ENCODE results near the gene HCFC1R1.

The HCFC1R1 gene

GRCh38 chr16:2985893-2986355, 37.8 kb downstream of the HCFC1R1 start:
- CTCF ChIA-PET, result interaction anchor here (1.5 to 3.3 kb wide), 2 partner anchors 10 to 59 kb away, joined by 3 to 12 read pairs; no protein-coding TSS in a partner anchor
- POLR2A ChIA-PET, result no interaction called here

GRCh38 chr16:2985462-2985861, 38.3 kb downstream of the HCFC1R1 start:
- CTCF ChIA-PET, result interaction anchor here (1.5 to 3.3 kb wide), 2 partner anchors 11 to 59 kb away, joined by 3 to 12 read pairs; no protein-coding TSS in a partner anchor
- no peak for DNase-seq (ENCODE audit: extremely low spot score)
- TF ChIP-seq CTCF (IDR thresholded peaks at IDR 0.05; ENCODE audit: control extremely low read depth, extremely low read depth, low read depth, missing control alignments), result no peak
- POLR2A ChIA-PET, result no interaction called here

More at GRCh38 chr16:2985893-2986355, 37.8 kb downstream of the HCFC1R1 start:
- no peak for TF ChIP-seq CTCF (IDR thresholded peaks at IDR 0.05; ENCODE audit: control extremely low read depth, extremely low read depth, low read depth, missing control alignments)
- DNase-seq (ENCODE audit: extremely low spot score), result no peak

- DNase-seq (ENCODE audit: extremely low spot score), result peak; percentile 88
- ChIA-PET POLR2A (no interaction called here), CTCF (interaction anchor here (0.9 to 3.3 kb wide), 10 partner anchors 9 to 57 kb away, joined by 3 to 13 read pairs (median 4); no protein-coding TSS in a partner anchor)
- peak; percentile 96 for TF ChIP-seq CTCF (IDR thresholded peaks at IDR 0.05; ENCODE audit: control extremely low read depth, extremely low read depth, low read depth, missing control alignments)
Observed at GRCh38 chr16:2983706-2984136, 40.0 kb downstream of the HCFC1R1 start.

GRCh38 chr16:2982402-2982801, 41.3 kb downstream of the HCFC1R1 start:
- no peak for TF ChIP-seq CTCF (IDR thresholded peaks at IDR 0.05; ENCODE audit: control extremely low read depth, extremely low read depth, low read depth, missing control alignments)
- CTCF ChIA-PET, result interaction anchor here (1.2 to 3.3 kb wide), 8 partner anchors 12 to 208 kb away, joined by 3 to 13 read pairs (median 4); no protein-coding TSS in a partner anchor
- POLR2A ChIA-PET, result interaction anchor here (0.7 kb wide), 1 partner anchor 36 kb away, joined by 8 read pairs; no protein-coding TSS in a partner anchor
- no peak for DNase-seq (ENCODE audit: extremely low spot score)

- no peak for DNase-seq (ENCODE audit: extremely low spot score)
- TF ChIP-seq CTCF (IDR thresholded peaks at IDR 0.05; ENCODE audit: control extremely low read depth, extremely low read depth, low read depth, missing control alignments), result no peak
- POLR2A ChIA-PET, result no interaction called here
- CTCF ChIA-PET, result interaction anchor here (1.1 to 3.3 kb wide), 7 partner anchors 12 to 208 kb away, joined by 3 to 13 read pairs (median 4); partner anchors contain the start of gene PAQR4
Observed at GRCh38 chr16:2981899-2982250, 41.9 kb downstream of the HCFC1R1 start.

- no peak for DNase-seq (ENCODE audit: extremely low spot score)
- POLR2A ChIA-PET, result interaction anchor here (1.0 kb wide), 1 partner anchor 11 kb away, joined by 3 read pairs; no protein-coding TSS in a partner anchor
- TF ChIP-seq CTCF (IDR thresholded peaks at IDR 0.05; ENCODE audit: control extremely low read depth, extremely low read depth, low read depth, missing control alignments), result no peak
- CTCF ChIA-PET, result interaction anchor here (1.1 to 3.3 kb wide), 6 partner anchors 12 to 50 kb away, joined by 3 to 13 read pairs (median 4); partner anchors contain the start of gene PAQR4
Observed at GRCh38 chr16:2981177-2981898, 42.4 kb downstream of the HCFC1R1 start.
